ENCODE results near the gene PPP4R4.

Gene PPP4R4

DNA sequence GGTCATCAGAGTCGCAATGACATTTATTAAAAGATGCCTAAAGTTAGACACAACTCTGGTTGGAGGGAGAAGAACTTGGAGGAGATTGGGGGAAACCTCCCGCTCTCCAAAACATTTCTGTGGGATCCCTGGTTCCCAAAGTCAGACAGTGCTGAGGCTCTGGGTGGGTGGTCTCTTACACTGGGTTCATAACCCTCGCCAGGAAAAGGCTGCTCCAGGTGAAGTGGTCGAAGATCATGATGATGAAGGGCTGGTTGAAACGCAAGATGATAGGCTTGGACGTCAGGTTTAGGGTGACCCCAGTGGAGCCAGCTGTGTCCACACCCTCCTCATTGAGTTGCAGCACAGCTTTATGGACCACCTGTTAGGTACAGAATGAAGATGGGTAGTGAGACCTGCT lies 130.1 kb downstream of the PPP4R4 start:
- Histone ChIP-seq H3K79me1 (ENCODE audit: low read depth, low read length) (no peaks in the 10 kb centered on the region), H2AFZ (ENCODE audit: low read length) (no peak overlapping the region), H2BK5ac (ENCODE audit: low read length) (no peak overlapping the region), H3K27me3 (ENCODE audit: control insufficient read depth in 3 of 3, insufficient read depth in 3 of 3, low read depth in 1 of 3, low read length in 3 of 3) (no peaks in the 10 kb centered on the region), H4K8ac (ENCODE audit: low read depth, low read length) (no peak overlapping the region), H3K4me1 (ENCODE audit: control insufficient read depth in 2 of 2, insufficient read depth in 1 of 2, low read depth in 1 of 2, low read length in 2 of 2) (peaks cover 0 to 5% of the 10 kb centered on the region in 2 donors), H3K14ac (ENCODE audit: low read length) (no peak overlapping the region), H3K27ac (replicated peaks; ENCODE audit: low read length) (no peak overlapping the region), H4K91ac (ENCODE audit: low read depth, low read length, poor library complexity) (no peak overlapping the region), H3K36me3 (replicated peaks in 1 of 2; ENCODE audit: control insufficient read depth in 2 of 2, insufficient read depth in 2 of 2, low read length in 2 of 2) (no peaks in the 10 kb centered on the region), H2AK5ac (ENCODE audit: low read depth, low read length) (no peak overlapping the region), H3K18ac (ENCODE audit: low read length) (no peak overlapping the region), H3K4me3 (ENCODE audit: low read length in 2 of 2) (no peak overlapping the region), H3K4ac (ENCODE audit: low read length) (no peak overlapping the region), H2BK120ac (ENCODE audit: low read depth, low read length) (no peak overlapping the region), H3K23ac (ENCODE audit: low read depth, low read length, poor library complexity) (no peak overlapping the region), H2BK12ac (ENCODE audit: low read length) (no peak overlapping the region), H3K9me3 (replicated peaks in 1 of 2; ENCODE audit: control insufficient read depth in 2 of 2, insufficient read depth in 1 of 2, low read depth in 1 of 2, low read length in 2 of 2) (peaks cover 0 to 7% of the 10 kb centered on the region in 2 donors), H3K4me2 (ENCODE audit: insufficient read depth, low read length, poor library complexity, severe bottlenecking) (no peak overlapping the region), H2BK15ac (ENCODE audit: low read length) (no peak overlapping the region), H3K9ac (ENCODE audit: low read depth, low read length, poor library complexity) (no peak overlapping the region)
- no CpG with 5 or more reads among the region's 6 CpGs for WGBS, 2 donors (ENCODE audit: extremely low coverage in 2 of 2, insufficient read length in 2 of 2, insufficient replicate concordance in 1 of 2)
- no peak for DNase-seq (ENCODE audit: low spot score)

DNA sequence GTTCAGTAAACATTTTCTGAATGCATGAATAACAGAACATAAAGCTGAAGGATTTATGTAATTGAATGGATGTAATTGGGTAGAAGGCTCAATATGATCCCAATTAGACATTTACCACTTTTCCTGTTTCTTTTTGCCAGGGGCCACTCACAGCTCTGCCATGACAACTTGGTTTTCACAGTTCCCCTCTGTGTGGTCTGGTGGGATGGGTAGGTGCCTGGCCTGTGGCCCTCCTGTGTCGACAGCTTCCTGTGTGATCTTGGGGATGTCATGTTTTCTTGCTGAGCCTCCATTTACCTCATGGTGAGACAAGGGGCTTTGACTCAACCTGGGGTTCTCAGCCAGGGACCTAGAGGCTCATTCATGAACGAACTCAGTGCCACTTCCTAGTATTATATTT lies 131.5 kb downstream of the PPP4R4 start:
- Histone ChIP-seq H3K27ac (replicated peaks; ENCODE audit: low read length) (no peak overlapping the region), H2BK15ac (ENCODE audit: low read length) (no peak overlapping the region), H2BK120ac (ENCODE audit: low read depth, low read length) (no peak overlapping the region), H3K23ac (ENCODE audit: low read depth, low read length, poor library complexity) (no peak overlapping the region), H3K4me2 (ENCODE audit: insufficient read depth, low read length, poor library complexity, severe bottlenecking) (no peak overlapping the region), H4K91ac (ENCODE audit: low read depth, low read length, poor library complexity) (no peak overlapping the region), H3K9ac (ENCODE audit: low read depth, low read length, poor library complexity) (no peak overlapping the region), H3K27me3 (ENCODE audit: control insufficient read depth in 3 of 3, insufficient read depth in 3 of 3, low read depth in 1 of 3, low read length in 3 of 3) (no peaks in the 10 kb centered on the region), H3K4ac (ENCODE audit: low read length) (no peak overlapping the region), H2AK5ac (ENCODE audit: low read depth, low read length) (no peak overlapping the region), H3K14ac (ENCODE audit: low read length) (no peak overlapping the region), H3K18ac (ENCODE audit: low read length) (no peak overlapping the region), H3K79me1 (ENCODE audit: low read depth, low read length) (no peaks in the 10 kb centered on the region), H3K36me3 (replicated peaks in 1 of 2; ENCODE audit: control insufficient read depth in 2 of 2, insufficient read depth in 2 of 2, low read length in 2 of 2) (no peaks in the 10 kb centered on the region), H4K8ac (ENCODE audit: low read depth, low read length) (no peak overlapping the region), H3K9me3 (replicated peaks in 1 of 2; ENCODE audit: control insufficient read depth in 2 of 2, insufficient read depth in 1 of 2, low read depth in 1 of 2, low read length in 2 of 2) (peaks cover 0 to 9% of the 10 kb centered on the region in 2 donors), H3K4me1 (ENCODE audit: control insufficient read depth in 2 of 2, insufficient read depth in 1 of 2, low read depth in 1 of 2, low read length in 2 of 2) (peaks cover 0 to 5% of the 10 kb centered on the region in 2 donors), H2AFZ (ENCODE audit: low read length) (no peak overlapping the region), H2BK12ac (ENCODE audit: low read length) (no peak overlapping the region), H2BK5ac (ENCODE audit: low read length) (no peak overlapping the region), H3K4me3 (ENCODE audit: low read length in 2 of 2) (no peak overlapping the region)
- no CpG with 5 or more reads among the region's 2 CpGs for WGBS, 2 donors (ENCODE audit: extremely low coverage in 2 of 2, insufficient read length in 2 of 2, insufficient replicate concordance in 1 of 2)
- no peak for DNase-seq (ENCODE audit: low spot score)

DNA sequence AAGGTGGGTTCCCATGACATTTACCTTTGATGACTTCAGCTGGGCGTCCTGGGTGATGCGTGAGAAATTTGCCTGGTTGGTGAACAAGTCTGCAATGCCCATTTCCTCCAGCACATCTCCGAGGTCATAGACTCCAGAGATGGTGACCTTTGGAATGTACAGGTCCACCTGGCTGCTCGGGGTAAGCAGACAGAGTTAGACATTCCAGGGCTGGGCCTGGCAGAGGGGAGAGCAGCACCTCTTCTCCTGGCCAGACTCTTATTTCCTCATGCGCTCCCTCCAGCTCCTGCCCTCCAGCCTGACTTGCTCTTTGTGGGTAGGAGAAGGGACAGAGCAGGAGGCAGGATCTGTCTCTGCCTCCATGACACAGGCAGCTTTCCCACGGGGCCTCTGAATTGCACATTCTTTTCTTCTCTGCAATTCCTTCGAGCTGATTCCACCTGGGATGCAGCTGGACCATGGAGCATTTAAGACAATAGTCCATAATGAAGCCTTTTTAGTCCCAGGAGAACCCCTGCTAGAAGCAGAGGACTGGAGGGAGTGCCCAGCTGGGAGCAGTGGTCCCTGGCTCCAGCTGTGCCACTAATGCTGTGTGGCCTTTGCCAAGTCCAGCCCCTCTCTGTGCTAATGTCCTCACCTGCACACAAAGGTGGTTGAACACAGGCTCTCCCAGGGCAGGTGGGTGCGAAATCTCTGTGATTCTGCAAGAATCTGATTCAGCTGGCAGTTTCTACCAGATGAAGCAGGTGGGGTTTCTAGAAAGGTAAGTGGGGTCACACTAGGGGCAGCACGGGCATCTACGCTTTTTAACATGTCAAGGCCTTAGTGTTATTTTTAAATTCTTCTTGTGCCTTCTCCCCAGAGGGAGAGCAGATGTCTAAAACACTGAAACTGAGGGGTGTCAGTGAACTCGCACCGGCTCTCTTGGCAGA lies 132.2 kb downstream of the PPP4R4 start:
- Histone ChIP-seq H3K18ac (ENCODE audit: low read length) (no peak overlapping the region), H3K4me3 (ENCODE audit: low read length in 2 of 2) (no peak overlapping the region), H3K9me3 (replicated peaks in 1 of 2; ENCODE audit: control insufficient read depth in 2 of 2, insufficient read depth in 1 of 2, low read depth in 1 of 2, low read length in 2 of 2) (peaks cover 0 to 9% of the 10 kb centered on the region in 2 donors), H3K4ac (ENCODE audit: low read length) (no peak overlapping the region), H2BK120ac (ENCODE audit: low read depth, low read length) (no peak overlapping the region), H4K91ac (ENCODE audit: low read depth, low read length, poor library complexity) (no peak overlapping the region), H3K79me1 (ENCODE audit: low read depth, low read length) (no peaks in the 10 kb centered on the region), H2BK12ac (ENCODE audit: low read length) (no peak overlapping the region), H3K36me3 (replicated peaks in 1 of 2; ENCODE audit: control insufficient read depth in 2 of 2, insufficient read depth in 2 of 2, low read length in 2 of 2) (no peaks in the 10 kb centered on the region), H3K14ac (ENCODE audit: low read length) (no peak overlapping the region), H2AFZ (ENCODE audit: low read length) (no peak overlapping the region), H3K4me2 (ENCODE audit: insufficient read depth, low read length, poor library complexity, severe bottlenecking) (no peak overlapping the region), H3K9ac (ENCODE audit: low read depth, low read length, poor library complexity) (no peak overlapping the region), H2AK5ac (ENCODE audit: low read depth, low read length) (no peak overlapping the region), H3K27ac (replicated peaks; ENCODE audit: low read length) (no peak overlapping the region), H4K8ac (ENCODE audit: low read depth, low read length) (no peak overlapping the region), H3K27me3 (ENCODE audit: control insufficient read depth in 3 of 3, insufficient read depth in 3 of 3, low read depth in 1 of 3, low read length in 3 of 3) (no peaks in the 10 kb centered on the region), H3K4me1 (ENCODE audit: control insufficient read depth in 2 of 2, insufficient read depth in 1 of 2, low read depth in 1 of 2, low read length in 2 of 2) (peaks cover 0 to 5% of the 10 kb centered on the region in 2 donors), H2BK5ac (ENCODE audit: low read length) (no peak overlapping the region), H2BK15ac (ENCODE audit: low read length) (no peak overlapping the region), H3K23ac (ENCODE audit: low read depth, low read length, poor library complexity) (no peak overlapping the region)
- DNase-seq (ENCODE audit: low spot score): no peak
- no CpG with 5 or more reads among the region's 12 CpGs for WGBS, 2 donors (ENCODE audit: extremely low coverage in 2 of 2, insufficient read length in 2 of 2, insufficient replicate concordance in 1 of 2)

DNA sequence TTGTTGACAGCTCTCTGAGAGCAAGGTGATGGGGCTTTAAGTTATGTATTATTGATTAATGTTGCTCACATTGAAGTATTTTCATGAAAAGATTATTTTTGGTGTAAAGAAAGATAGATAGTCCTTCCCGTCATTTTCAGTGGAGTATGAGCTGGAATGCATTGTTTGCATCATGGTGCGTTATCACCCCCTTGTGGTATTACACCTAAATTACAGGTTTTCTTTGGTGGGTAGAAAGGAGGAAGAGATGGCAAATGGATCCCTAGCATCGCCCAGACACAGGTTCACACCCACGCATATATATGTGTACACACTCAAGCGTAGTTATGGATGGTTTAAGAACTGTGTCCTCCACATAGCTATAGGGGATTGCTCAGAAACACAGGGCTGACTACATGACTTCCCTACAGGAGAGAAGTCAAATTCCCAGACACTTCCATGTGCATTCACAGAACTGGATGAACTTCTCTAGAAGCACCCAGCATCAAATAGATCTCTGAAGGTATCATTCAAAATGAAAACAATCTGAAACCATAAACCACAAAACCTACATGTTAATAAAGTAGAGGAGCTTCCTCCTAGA lies 133.4 kb downstream of the PPP4R4 start:
- Histone ChIP-seq H3K27ac (replicated peaks; ENCODE audit: low read length) (no peak overlapping the region), H3K4me2 (ENCODE audit: insufficient read depth, low read length, poor library complexity, severe bottlenecking) (no peak overlapping the region), H3K14ac (ENCODE audit: low read length) (no peak overlapping the region), H2BK12ac (ENCODE audit: low read length) (no peak overlapping the region), H3K27me3 (ENCODE audit: control insufficient read depth in 3 of 3, insufficient read depth in 3 of 3, low read depth in 1 of 3, low read length in 3 of 3) (no peaks in the 10 kb centered on the region), H2BK120ac (ENCODE audit: low read depth, low read length) (no peak overlapping the region), H3K9me3 (replicated peaks in 1 of 2; ENCODE audit: control insufficient read depth in 2 of 2, insufficient read depth in 1 of 2, low read depth in 1 of 2, low read length in 2 of 2) (peaks cover 0 to 9% of the 10 kb centered on the region in 2 donors), H3K79me1 (ENCODE audit: low read depth, low read length) (no peaks in the 10 kb centered on the region), H4K8ac (ENCODE audit: low read depth, low read length) (no peak overlapping the region), H2BK5ac (ENCODE audit: low read length) (no peak overlapping the region), H3K9ac (ENCODE audit: low read depth, low read length, poor library complexity) (no peak overlapping the region), H2AFZ (ENCODE audit: low read length) (no peak overlapping the region), H3K4me1 (ENCODE audit: control insufficient read depth in 2 of 2, insufficient read depth in 1 of 2, low read depth in 1 of 2, low read length in 2 of 2) (peaks cover 0 to 5% of the 10 kb centered on the region in 2 donors), H4K91ac (ENCODE audit: low read depth, low read length, poor library complexity) (no peak overlapping the region), H2BK15ac (ENCODE audit: low read length) (no peak overlapping the region), H3K18ac (ENCODE audit: low read length) (no peak overlapping the region), H2AK5ac (ENCODE audit: low read depth, low read length) (no peak overlapping the region), H3K4ac (ENCODE audit: low read length) (no peak overlapping the region), H3K4me3 (ENCODE audit: low read length in 2 of 2) (no peak overlapping the region), H3K23ac (ENCODE audit: low read depth, low read length, poor library complexity) (no peak overlapping the region), H3K36me3 (replicated peaks in 1 of 2; ENCODE audit: control insufficient read depth in 2 of 2, insufficient read depth in 2 of 2, low read length in 2 of 2) (no peaks in the 10 kb centered on the region)
- no peak for DNase-seq (ENCODE audit: low spot score)
- WGBS, 2 donors (ENCODE audit: extremely low coverage in 2 of 2, insufficient read length in 2 of 2, insufficient replicate concordance in 1 of 2): no CpG with 5 or more reads among the region's 5 CpGs

All from neuronal stem cell (in vitro differentiated cells).